ENCODE results near the gene ORAI1. TPM values are rescaled to one million over a fixed set of nuclear protein-coding genes. Genes with fewer than 3 reads are reported as not detected.

The ORAI1 gene
- total RNA-seq, 1 experiment from 2014 or later = 28.1 TPM

DNA sequence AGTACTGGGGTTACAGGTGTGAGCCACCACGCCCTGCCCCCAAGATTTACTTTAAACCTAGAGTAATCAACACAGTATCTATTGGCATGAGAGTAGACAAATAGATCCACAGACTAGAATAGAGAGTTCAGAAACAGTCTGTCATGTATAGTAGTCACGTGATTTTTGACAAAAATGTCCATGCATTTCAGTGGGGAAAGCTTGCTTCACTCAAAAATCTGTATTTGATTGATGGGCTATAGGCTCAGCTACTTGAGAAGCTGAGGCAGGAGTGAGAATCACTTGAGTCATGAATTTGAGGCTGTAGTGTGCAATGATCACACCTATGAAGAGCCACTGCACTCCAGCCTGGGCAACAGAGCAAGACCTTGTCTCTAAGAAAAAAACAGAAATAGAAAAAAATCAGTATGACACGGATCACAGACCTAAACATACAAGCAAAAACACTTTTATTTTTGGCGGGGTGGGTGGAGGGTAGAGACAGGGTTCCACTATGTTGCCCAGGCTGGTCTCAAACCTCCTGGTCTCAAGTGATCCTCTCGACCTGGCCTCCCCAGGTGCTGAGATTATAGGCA lies 7.6 kb upstream of the ORAI1 start:
- Histone ChIP-seq H3K27ac (no peak overlapping the region), H3K27me3 (ENCODE audit: insufficient read depth, low read depth) (no peaks in the 10 kb centered on the region), H3K4me2 (no peak overlapping the region), H3F3A (ENCODE audit: insufficient read depth, low read depth) (no peaks in the 10 kb centered on the region), H3K79me2 (ENCODE audit: low read depth) (no peaks in the 10 kb centered on the region), H2AFZ (no peak overlapping the region), H3K36me3 (ENCODE audit: low read depth) (no peaks in the 10 kb centered on the region), H3K9me3 (ENCODE audit: insufficient read depth, low read depth) (no peaks in the 10 kb centered on the region), H3K4me1 (replicated peaks; ENCODE audit: insufficient read depth) (no peaks in the 10 kb centered on the region; the same call in 1 of the 2 replicates), H3K4me3 (no peak overlapping the region), H4K20me1 (ENCODE audit: insufficient read depth) (no peaks in the 10 kb centered on the region), H3K9me2 (ENCODE audit: insufficient read depth) (no peaks in the 10 kb centered on the region)
- ChIA-PET POLR2A (ENCODE audit: unreplicated experiment) (interaction anchor here (0.6 kb wide), 1 partner anchor 264 kb away, joined by 3 read pairs; no protein-coding TSS in a partner anchor), CTCF (interaction anchor here (0.7 kb wide), 1 partner anchor 44 kb away, joined by 3 read pairs; no protein-coding TSS in a partner anchor)
- intact Hi-C loops (cut with micrococcal nuclease; ENCODE audit: unreplicated experiment) = no loop called here
- TF ChIP-seq EZH2 (IDR thresholded peaks at IDR 0.05; ENCODE audit: low read depth) = no peak
- TF ChIP-seq, protein P1, sequence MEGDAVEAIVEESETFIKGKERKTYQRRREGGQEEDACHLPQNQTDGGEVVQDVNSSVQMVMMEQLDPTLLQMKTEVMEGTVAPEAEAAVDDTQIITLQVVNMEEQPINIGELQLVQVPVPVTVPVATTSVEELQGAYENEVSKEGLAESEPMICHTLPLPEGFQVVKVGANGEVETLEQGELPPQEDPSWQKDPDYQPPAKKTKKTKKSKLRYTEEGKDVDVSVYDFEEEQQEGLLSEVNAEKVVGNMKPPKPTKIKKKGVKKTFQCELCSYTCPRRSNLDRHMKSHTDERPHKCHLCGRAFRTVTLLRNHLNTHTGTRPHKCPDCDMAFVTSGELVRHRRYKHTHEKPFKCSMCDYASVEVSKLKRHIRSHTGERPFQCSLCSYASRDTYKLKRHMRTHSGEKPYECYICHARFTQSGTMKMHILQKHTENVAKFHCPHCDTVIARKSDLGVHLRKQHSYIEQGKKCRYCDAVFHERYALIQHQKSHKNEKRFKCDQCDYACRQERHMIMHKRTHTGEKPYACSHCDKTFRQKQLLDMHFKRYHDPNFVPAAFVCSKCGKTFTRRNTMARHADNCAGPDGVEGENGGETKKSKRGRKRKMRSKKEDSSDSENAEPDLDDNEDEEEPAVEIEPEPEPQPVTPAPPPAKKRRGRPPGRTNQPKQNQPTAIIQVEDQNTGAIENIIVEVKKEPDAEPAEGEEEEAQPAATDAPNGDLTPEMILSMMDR (conservative IDR thresholded peaks at IDR 0.05) = no peak
- no peak for DNase-seq
- BruUV-seq (replicated peaks) = no TSS peak

DNA sequence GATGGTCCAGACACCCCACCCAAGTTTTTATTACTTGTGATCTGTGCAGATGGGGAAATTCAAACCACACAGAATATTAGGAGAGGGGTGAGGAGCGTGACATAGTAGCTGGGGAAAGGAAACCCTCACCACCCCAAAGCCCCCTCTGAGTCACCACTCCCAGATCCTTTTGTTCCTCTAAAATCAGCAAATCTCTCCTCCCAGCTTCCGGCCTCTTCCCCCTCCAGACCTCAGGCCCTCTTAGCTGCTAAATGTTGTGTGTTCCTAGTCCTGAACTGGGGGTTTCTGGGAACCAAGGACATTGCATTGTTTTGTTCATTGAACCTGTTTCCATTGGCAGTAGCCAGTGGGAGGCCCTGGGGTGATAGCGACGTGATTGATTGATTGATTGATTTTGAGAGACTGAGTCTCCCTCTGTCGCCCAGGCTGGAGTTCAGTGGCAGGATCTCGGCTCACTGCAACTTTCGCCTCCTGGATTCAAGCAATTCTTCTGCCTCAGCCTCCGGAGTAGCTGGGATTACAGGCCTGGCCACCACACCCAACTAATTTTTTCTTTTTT lies 5.9 kb upstream of the ORAI1 start:
- no peaks in the 10 kb centered on the region for H4K20me1 ChIP-seq (ENCODE audit: insufficient read depth)
- H3F3A ChIP-seq (ENCODE audit: insufficient read depth, low read depth) = no peaks in the 10 kb centered on the region
- H3K27ac ChIP-seq = no peak overlapping the region
- H2AFZ ChIP-seq = no peak overlapping the region
- H3K4me2 ChIP-seq = no peak overlapping the region
- intact Hi-C loops (cut with micrococcal nuclease; ENCODE audit: unreplicated experiment) = no loop called here
- ChIA-PET POLR2A (ENCODE audit: unreplicated experiment) (interaction anchor here (1.0 kb wide), 1 partner anchor 43 kb away, joined by 14 read pairs; no protein-coding TSS in a partner anchor), CTCF (interaction anchor here (0.6 kb wide), 1 partner anchor 34 kb away, joined by 7 read pairs; no protein-coding TSS in a partner anchor)
- H3K79me2 ChIP-seq (ENCODE audit: low read depth) = no peaks in the 10 kb centered on the region
- H3K9me3 ChIP-seq (ENCODE audit: insufficient read depth, low read depth) = no peaks in the 10 kb centered on the region
- H3K4me1 ChIP-seq (replicated peaks; ENCODE audit: insufficient read depth) = no peaks in the 10 kb centered on the region
- DNase-seq = no peak
- no peak overlapping the region for H3K4me3 ChIP-seq
- no peaks in the 10 kb centered on the region for H3K27me3 ChIP-seq (ENCODE audit: insufficient read depth, low read depth)
- no peak for TF ChIP-seq EZH2 (IDR thresholded peaks at IDR 0.05; ENCODE audit: low read depth)
- TF ChIP-seq, protein P1 (conservative IDR thresholded peaks at IDR 0.05) = no peak
- BruUV-seq (replicated peaks) = no TSS peak
- no peaks in the 10 kb centered on the region for H3K36me3 ChIP-seq (ENCODE audit: low read depth)
- H3K9me2 ChIP-seq (ENCODE audit: insufficient read depth) = no peaks in the 10 kb centered on the region

DNA sequence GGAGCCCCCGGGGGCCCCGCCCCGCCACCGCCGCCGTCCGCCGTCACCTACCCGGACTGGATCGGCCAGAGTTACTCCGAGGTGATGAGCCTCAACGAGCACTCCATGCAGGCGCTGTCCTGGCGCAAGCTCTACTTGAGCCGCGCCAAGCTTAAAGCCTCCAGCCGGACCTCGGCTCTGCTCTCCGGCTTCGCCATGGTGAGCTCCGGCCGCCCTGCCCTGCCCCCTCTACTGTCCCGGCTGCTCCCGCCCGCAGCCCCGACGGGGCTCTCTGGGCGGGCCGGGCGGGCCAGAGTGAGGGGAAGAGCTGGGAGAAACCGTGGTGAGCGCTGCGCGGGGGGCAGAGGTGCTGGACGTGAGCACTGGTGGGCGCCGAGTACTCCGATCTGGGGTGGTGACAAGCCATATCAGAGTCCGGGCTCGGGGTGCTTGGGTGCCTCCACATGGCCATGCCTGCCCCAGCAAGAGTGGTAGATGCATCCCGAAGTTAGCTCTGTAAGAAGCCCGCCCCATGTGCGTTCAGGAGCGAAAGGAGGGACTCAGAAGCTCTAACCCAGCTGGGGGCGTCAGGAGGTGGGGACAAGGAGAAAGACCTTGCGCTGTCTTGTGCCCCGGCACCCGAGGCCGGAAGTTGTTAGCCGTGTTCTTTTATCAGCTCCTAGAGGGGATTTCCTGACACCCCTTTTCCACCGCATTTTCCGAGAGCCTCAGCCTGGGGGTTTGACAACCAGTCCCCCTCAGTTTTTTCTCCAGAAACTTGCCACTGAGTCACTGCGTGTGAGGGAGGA lies 717 bp downstream of the ORAI1 start:
- Histone ChIP-seq H3K36me3 (ENCODE audit: low read depth) (peaks cover 4% of the 10 kb centered on the region; the same call in 1 of the 2 replicates), H3K27ac (peak overlapping the region; percentile 44), H4K20me1 (ENCODE audit: insufficient read depth) (no peaks in the 10 kb centered on the region), H3K79me2 (ENCODE audit: low read depth) (peaks cover 46% of the 10 kb centered on the region), H3K9me3 (ENCODE audit: insufficient read depth, low read depth) (no peaks in the 10 kb centered on the region), H3K9me2 (ENCODE audit: insufficient read depth) (no peaks in the 10 kb centered on the region), H2AFZ (peak overlapping the region; percentile 85), H3K4me3 (peak overlapping the region; percentile 92), H3K4me2 (peak overlapping the region; percentile 97), H3K27me3 (ENCODE audit: insufficient read depth, low read depth) (no peaks in the 10 kb centered on the region), H3K4me1 (replicated peaks; ENCODE audit: insufficient read depth) (peaks cover 29% of the 10 kb centered on the region), H3F3A (ENCODE audit: insufficient read depth, low read depth) (peaks cover 19% of the 10 kb centered on the region)
- ChIA-PET CTCF (interaction anchor here (0.7 to 1.3 kb wide), 4 partner anchors 42 to 74 kb away, joined by 3 to 4 read pairs (median 3); no protein-coding TSS in a partner anchor), POLR2A (ENCODE audit: unreplicated experiment) (interaction anchor here (0.6 kb wide), 5 partner anchors 8 to 275 kb away, joined by 3 to 21 read pairs (median 7); partner anchors contain the start of gene ANAPC5)
- TF ChIP-seq, protein P1 (conservative IDR thresholded peaks at IDR 0.05) = no peak
- TF ChIP-seq EZH2 (IDR thresholded peaks at IDR 0.05; ENCODE audit: low read depth) = no peak
- peak in 1 of 2 experiments; percentile 63 for DNase-seq
- BruUV-seq (replicated peaks) = TSS peak; percentile 20
- intact Hi-C loops (cut with micrococcal nuclease; ENCODE audit: unreplicated experiment) = loop anchor here (2.0 to 5.0 kb wide), 5 partner anchors 45 to 168 kb away; partner anchors contain the start of gene KDM2B
